DOHH2 (cell line): ENCODE results near the gene RAD51AP1.

Experiments used
- H3F3A ChIP-seq: fragments of 200-600 bp; sonication (generic), shearing (Covaris generic); 2 replicates; pipeline ENCODE4 v1.6.0; 2016; ENCODE audit warnings: antibody characterized with exemption, mild to moderate bottlenecking; ENCODE audit not compliant: control insufficient read depth, insufficient read depth
- H3K27ac ChIP-seq: fragments of 200-600 bp; sonication (generic); 2 replicates; pipeline ENCODE4 v1.5.1; 2014; ENCODE audit warnings: low read depth, mild to moderate bottlenecking, low read length, moderate library complexity
- H3K27me3 ChIP-seq: fragments of 200-600 bp; sonication (generic); 2 replicates; pipeline ENCODE4 v1.6.1; 2014; ENCODE audit warnings: mild to moderate bottlenecking, low read length, mixed read lengths; ENCODE audit not compliant: control insufficient read depth
- H3K36me3 ChIP-seq: fragments of 200-600 bp; sonication (generic); 2 replicates; pipeline ENCODE4 v1.6.1; 2014; ENCODE audit warnings: mild to moderate bottlenecking, low read length, moderate library complexity, mixed read lengths; ENCODE audit not compliant: control insufficient read depth
- H3K4me1 ChIP-seq: fragments of 200-600 bp; sonication (generic); 2 replicates; pipeline ENCODE4 v1.6.1; 2014; ENCODE audit warnings: mild to moderate bottlenecking, low read length, mixed read lengths; ENCODE audit not compliant: control insufficient read depth
- H3K4me2 ChIP-seq: fragments of 200-600 bp; sonication (generic); 2 replicates; pipeline ENCODE4 v1.6.0; 2014; ENCODE audit warnings: mild to moderate bottlenecking, low read length, moderate library complexity
- H3K4me3 ChIP-seq: fragments of 200-600 bp; sonication (generic); 2 replicates; pipeline ENCODE4 v1.5.1; 2014; ENCODE audit warnings: mild to moderate bottlenecking, low read length, mixed read lengths
- H3K79me2 ChIP-seq: fragments of 200-600 bp; sonication (generic); 2 replicates; pipeline ENCODE4 v1.6.1; 2014; ENCODE audit warnings: mild to moderate bottlenecking, low read length, mixed read lengths; ENCODE audit not compliant: control insufficient read depth
- H3K9me2 ChIP-seq: fragments of 200-600 bp; sonication (generic); replicated peaks from 2 replicates; pipeline ENCODE4 v1.6.1; 2014; ENCODE audit warnings: mild to moderate bottlenecking, low read length, mixed read lengths; ENCODE audit not compliant: control insufficient read depth
- H3K9me3 ChIP-seq: fragments of 200-600 bp; sonication (generic); 2 replicates; pipeline ENCODE4 v1.6.1; 2014; ENCODE audit warnings: antibody characterized with exemption, low read length, mixed read lengths; ENCODE audit not compliant: control insufficient read depth, insufficient read depth
- H4K20me1 ChIP-seq: fragments of 200-600 bp; sonication (generic); 2 replicates; pipeline ENCODE4 v1.6.0; 2014; ENCODE audit warnings: low read depth, mild to moderate bottlenecking, antibody characterized with exemption, low read length, moderate library complexity; ENCODE audit not compliant: control insufficient read depth, insufficient read depth
- CTCF ChIP-seq: fragments of 200-600 bp; sonication (generic); IDR thresholded peaks from one replicate; pipeline ENCODE4 v1.5.1; 2014; ENCODE audit warnings: antibody characterized with exemption, mild to moderate bottlenecking, low read depth, low read length; ENCODE audit not compliant: poor library complexity, severe bottlenecking
- EZH2phosphoT487 ChIP-seq: fragments of 200-600 bp; sonication (generic); IDR thresholded peaks from 2 replicates; pipeline ENCODE4 v1.6.1; 2017; ENCODE audit warnings: borderline replicate concordance, mild to moderate bottlenecking, antibody characterized with exemption, low read length, moderate library complexity, mixed read lengths

The RAD51AP1 gene

GRCh38 chr12:4545195-4545594, 6.5 kb downstream of the RAD51AP1 start:
- no peaks in the 10 kb centered on the region for H3K9me3 ChIP-seq
- peaks cover 47% of the 10 kb centered on the region for H3K79me2 ChIP-seq
- H3K4me2 ChIP-seq = peak overlapping the region; percentile 40
- H3K9me2 ChIP-seq = no peaks in the 10 kb centered on the region
- TF ChIP-seq CTCF (no peak), EZH2phosphoT487 (no peak)
- H3K27ac ChIP-seq = no peak overlapping the region
- H4K20me1 ChIP-seq = peaks cover 7% of the 10 kb centered on the region; the same call in 1 of the 2 replicates
- peaks cover 91% of the 10 kb centered on the region for H3K36me3 ChIP-seq
- H3K27me3 ChIP-seq = no peaks in the 10 kb centered on the region
- 0 out of 2 replicates have a peak, but pooled peaks cover 3% of the 10 kb centered on the region for H3F3A ChIP-seq
- peaks cover 37% of the 10 kb centered on the region for H3K4me1 ChIP-seq
- H3K4me3 ChIP-seq = no peak overlapping the region

GRCh38 chr12:4552191-4552590, 13.5 kb downstream of the RAD51AP1 start:
- TF ChIP-seq EZH2phosphoT487 = no peak
- no peak for TF ChIP-seq CTCF
- Histone ChIP-seq H4K20me1 (peaks cover 3% of the 10 kb centered on the region; the same call in 1 of the 2 replicates), H3K4me2 (no peak overlapping the region), H3K9me2 (no peaks in the 10 kb centered on the region), H3K4me3 (no peak overlapping the region), H3F3A (0 out of 2 replicates have a peak, but pooled peaks cover 3% of the 10 kb centered on the region), H3K4me1 (no peaks in the 10 kb centered on the region), H3K27me3 (no peaks in the 10 kb centered on the region), H3K9me3 (no peaks in the 10 kb centered on the region), H3K79me2 (peaks cover 5% of the 10 kb centered on the region), H3K27ac (no peak overlapping the region), H3K36me3 (peaks cover 87% of the 10 kb centered on the region)

- peaks cover 5% of the 10 kb centered on the region for H3K79me2 ChIP-seq
- no peaks in the 10 kb centered on the region for H3K4me1 ChIP-seq
- H3K4me3 ChIP-seq = no peak overlapping the region
- H3K9me3 ChIP-seq = no peaks in the 10 kb centered on the region
- H3F3A ChIP-seq = peaks cover 12% of the 10 kb centered on the region; the same call in 1 of the 2 replicates
- H3K27ac ChIP-seq = no peak overlapping the region
- H3K36me3 ChIP-seq = peaks cover 83% of the 10 kb centered on the region
- H3K4me2 ChIP-seq = no peak overlapping the region
- H3K9me2 ChIP-seq = no peaks in the 10 kb centered on the region
- TF ChIP-seq EZH2phosphoT487 (no peak), CTCF (no peak)
- H4K20me1 ChIP-seq = peaks cover 3% of the 10 kb centered on the region; the same call in 1 of the 2 replicates
- H3K27me3 ChIP-seq = no peaks in the 10 kb centered on the region
Observed at GRCh38 chr12:4553943-4554342, 15.3 kb downstream of the RAD51AP1 start.
